Inflammatory macrophage treated with lipopolysaccharide for 1 hour (primary cell): ENCODE results near the gene ANKRD11.
"Not testable (repeated sequence)": the region's sequence is repeated elsewhere in the genome, so short reads cannot be mapped to it uniquely, and the experiment has no call there.

Source experiments
- DNase-seq, 2 donors: peaks; one replicate each; pipeline ENCODE4 v3.0.0-alpha.2; 2020 to 2022

The ANKRD11 gene

DNA sequence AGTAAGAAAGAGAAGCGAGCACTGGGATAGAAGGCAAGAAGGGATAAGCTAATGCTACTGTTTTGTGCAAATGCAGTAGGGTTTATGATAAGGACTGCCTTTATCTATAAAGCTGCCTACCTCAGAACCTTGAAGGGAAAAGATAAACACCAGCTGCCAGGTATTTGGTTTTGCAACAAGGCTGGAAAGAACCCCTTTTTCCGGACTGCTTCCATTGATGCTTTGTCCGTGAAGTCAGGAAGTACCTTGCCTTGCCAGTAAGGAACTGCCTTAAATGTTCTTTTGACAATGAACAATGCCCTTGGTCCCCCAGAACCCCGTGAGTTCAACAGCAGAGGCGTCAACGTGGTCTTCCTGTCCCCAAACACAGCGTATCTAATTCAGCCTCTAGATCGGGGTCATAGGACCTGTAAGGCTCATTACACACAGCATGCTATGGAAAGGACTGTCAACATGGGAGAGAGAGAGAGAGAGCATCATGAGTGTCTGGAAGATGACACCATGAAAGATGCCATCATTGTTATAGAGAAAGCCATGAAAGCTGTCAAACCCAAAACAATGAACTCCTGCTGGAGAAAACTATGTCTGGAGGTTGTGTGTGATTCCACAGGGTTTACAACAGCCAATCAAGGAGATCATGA, 113.4 kb downstream of the ANKRD11 start:
- DNase-seq, result no peak

DNA sequence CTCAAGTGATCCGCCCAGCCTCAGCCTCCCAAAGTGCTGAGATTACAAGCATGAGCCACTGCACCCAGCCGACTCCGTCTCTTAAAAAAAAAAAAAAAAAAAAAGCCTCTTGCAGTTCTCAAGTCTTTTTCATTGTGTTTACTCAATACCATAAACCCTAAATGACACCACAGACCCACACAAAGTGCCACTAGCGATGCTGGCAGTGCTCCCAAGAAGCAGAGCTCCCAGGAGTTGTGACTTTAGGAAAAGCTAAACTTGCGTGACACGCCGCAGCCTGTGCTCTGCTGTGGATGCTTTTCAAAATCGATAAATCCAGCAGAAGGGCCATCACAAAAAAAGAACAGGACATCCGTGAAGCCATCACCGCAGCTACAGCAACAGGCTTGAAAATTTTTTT, 114.7 kb downstream of the ANKRD11 start:
- DNase-seq, result no peak

DNA sequence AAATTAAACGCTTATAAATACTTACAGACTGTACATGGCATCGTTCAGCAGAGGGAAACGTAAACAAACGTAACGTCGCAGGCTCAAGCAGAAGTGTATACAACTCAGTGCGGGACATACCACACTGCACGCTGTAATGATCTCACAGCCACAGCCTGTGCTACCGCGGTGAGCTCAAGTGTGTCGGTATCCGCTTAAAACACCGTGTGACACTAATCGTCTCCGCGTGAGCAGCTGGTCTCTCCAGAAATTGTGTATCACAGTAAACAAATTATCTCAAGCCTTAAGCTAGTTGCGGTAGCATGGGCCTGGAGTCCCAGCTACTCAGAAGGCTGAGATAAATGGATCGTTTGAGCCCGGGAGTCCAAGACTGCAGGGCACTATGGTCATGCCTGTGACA, 115.3 kb downstream of the ANKRD11 start:
- DNase-seq, result no peak

DNA sequence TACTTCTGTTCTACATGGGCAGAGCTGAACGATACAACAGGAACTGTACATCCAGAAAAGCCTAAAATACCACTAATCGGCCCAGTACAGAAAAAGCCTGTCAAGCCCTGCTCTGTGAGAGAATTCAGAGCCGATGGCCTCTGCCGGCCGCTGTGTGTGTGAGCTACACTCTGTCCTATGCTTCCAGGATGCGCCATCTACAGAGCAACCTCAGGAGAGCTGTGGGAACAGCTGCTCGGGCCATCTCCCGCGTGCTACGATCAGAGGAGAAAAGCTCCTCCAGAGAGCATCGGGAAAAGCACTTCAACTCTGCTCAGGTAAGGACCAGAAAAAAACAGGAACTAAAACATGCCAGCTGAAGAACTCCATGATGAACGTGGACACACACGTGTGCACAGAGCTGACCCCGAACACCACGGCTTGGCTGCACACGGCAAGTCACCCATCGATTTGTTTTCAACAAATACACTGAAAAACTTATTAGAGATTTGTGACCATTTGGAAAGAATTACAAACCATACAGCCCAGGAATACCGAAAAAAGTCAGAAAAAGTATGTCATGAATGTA, 115.9 kb downstream of the ANKRD11 start:
- DNase-seq, result no peak

DNA sequence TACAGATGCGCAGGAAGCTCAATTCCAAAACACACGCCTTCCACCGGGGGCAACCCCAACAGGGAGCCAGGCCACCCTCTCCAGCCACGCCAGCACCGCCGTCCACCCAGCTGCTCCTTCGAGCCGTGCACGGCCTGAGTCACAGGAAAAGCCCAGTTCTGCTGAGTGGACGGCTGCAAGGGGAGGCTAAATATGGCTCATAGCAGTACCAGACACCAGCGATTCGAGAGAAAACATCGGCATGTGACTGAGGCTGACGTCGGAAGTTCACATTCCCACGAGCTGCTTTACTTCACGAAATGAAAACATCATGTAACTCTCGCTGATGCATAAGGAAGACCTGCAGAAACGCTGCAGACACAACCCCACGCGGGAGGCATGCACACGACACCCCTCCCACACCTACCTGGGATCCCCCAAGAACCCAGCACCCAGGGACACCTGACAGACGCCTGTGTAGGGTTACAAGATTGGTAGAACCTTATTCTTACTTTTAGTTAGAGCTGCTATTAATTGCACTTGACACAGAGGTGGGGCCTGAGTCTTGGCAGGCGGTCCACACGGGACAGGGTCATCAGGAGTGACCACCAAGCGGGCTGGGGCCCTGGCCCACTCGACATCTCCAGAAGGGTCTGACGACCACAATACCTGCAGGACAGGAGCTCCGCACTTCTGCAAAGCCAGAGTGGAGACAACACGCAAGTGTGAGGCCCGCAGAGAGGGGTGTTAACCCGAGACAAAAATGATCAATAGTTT, 116.8 kb downstream of the ANKRD11 start:
- DNase-seq, result no peak

DNA sequence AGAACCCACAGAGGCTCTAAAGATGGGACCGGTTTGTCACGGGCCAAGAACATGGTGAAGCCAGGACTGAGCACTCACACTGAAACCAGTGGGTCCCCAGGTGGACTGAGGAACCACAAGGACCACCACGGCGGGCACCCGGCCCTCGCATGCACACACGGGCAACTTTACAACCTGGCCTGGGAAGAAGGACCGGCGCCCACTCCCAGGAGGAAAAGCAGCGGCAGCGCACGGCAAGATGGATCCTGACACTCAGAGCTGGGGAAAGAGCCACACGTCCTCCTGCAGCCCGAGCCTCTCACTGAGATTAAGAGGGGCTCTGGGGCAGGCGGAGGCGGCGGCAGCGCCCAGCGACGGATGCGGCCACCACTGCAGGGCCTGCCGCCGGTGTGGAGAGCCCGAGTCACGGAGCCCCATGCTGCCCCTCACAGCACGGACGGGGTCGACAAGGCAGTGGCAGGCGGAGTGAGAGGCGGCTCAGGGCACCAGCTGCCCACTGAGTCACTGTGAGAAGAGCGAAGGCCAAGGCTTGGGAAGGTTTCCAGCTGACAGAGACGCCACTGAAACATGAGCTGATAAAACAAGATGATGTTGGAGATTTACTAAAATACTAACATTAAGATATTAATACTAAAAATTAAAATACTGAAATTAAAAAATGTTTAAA, 118.3 kb downstream of the ANKRD11 start:
- no peak for DNase-seq

DNA sequence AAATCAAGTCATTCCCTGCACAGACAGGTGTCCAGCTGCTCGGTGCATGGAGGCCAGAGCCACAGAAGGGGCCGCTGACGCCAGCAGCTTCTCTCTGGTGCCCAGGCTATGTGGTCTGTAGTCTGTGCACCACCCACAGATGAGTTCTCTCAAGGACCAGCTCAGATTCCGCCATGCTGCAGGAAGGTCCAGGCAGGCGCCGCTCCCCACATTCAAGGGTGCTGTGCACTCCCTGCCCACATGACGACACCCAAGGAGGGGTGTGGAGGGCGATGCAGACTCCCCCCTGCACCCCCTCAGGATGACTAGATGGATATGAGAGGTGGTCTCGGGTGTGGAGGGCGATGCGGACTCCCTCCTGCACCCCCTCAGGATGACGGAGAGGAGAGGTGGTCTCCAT, 119.0 kb downstream of the ANKRD11 start:
- no peak for DNase-seq

DNA sequence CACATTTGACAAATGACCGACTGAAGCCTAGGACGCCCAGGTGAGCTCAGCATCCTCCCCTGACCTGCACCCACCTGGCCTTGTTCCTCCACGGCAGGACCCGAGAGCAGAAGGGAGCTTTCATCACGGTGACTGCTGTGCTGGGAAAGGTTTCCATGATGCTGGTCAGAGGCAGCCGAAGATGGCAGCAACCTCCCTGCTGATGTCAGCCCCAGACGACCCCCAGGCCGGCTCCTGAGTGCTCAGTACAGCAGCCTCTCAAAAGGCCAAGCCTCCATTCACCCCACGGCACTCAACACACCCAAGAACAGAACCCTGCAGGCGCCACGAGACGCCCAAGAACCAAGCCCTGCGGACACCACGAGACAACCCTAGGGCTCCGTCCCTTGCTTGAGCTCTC, 119.8 kb downstream of the ANKRD11 start:
- no peak for DNase-seq

DNA sequence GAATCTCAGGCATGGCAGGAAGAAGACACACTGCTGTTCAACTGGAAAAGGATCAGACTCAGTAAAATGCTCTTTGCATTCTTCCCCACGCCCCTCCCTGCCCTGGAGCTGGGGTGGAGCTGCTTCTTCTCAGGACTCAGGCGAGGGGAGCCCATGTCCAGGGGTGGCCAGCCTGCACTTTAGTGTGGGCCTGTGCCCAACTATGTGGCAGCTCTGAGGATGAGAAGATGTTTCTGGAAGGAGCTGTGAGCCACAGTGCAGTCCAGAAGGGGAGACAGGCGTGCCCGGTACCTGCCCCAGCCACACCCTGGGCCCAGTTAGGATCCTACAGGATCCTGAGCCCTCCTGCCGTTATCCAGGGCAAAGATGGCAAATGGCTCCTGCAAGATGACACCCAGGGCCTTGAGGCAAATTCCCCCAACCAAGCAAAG, 120.3 kb downstream of the ANKRD11 start:
- no peak for DNase-seq

DNA sequence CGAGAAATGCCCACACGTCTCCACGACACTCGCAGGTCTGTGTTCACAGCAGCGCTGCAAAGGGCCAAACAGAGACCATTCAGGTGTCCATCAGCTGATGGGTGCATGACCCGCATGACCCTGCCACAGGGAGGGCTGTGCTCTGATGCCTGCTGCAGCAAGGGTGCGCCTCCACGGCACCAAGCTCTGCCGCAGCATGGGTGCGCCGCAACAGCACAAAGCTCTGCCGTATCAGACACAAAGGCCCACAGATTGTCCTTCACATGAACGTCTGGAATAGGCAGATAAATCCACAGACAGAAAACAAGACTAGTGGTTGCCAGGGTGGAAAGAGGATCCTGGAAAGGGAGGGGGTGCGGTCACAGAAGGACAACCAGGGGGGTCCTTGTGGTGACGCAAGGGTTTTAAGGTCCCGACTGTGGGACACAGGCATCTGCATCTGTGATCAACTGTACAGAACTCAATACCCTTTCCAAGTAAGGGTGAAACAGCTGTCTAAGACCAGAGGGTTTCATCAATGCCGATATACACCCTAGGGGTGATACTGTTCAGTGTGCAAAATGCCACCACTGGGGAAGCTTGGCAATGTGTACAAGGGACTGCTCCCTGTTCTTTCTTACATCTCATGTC, 121.0 kb downstream of the ANKRD11 start:
- no peak for DNase-seq

DNA sequence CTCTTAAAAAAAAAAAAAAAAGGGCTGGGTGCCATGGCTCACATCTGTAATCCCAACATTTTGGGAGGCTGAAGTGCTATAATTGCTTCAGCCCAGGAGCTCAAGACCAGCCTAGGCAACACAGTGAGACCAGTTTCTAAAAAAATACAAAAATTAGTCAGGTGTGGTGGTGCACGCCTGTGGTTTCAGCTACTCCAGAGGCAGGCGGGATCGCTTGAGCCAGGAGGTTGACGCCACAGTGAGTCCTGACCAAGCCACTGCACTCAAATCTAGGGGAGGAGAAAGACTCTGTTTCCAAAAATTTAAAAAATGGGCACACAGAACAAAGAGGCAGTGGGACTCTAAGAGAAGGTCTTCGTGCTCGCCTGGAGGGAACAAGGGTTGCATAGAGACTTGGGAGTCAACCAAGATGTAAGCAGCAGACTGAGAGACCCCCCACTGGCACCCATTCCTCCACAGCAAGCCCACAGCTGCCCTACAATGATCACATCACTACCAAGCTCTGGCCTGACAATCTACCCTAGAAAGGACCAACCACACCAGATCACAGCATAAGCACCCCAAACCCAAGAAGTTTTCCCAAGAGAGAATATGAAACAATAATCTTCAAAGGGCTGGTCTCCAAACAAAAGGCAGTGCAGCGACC, 121.6 kb downstream of the ANKRD11 start:
- DNase-seq, result no peak

DNA sequence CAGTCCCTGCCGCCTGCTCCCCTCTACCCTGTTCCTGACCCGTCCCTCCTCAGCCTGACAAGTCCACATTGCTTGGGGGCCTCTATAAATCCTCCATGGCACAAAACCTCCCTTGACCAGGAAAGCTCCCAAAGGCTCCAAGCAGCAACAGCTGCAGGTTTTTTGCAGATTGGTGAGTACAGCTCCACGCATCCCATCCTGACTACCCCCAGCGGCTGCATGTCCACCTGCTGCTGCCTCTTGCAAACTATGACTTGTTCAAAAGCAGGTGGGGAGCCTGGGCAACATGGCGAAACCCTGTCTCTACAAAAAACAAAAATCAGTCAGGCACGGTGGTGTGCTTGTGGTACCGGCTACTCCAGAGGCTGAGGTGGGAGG, 122.8 kb downstream of the ANKRD11 start:
- DNase-seq, result no peak

DNA sequence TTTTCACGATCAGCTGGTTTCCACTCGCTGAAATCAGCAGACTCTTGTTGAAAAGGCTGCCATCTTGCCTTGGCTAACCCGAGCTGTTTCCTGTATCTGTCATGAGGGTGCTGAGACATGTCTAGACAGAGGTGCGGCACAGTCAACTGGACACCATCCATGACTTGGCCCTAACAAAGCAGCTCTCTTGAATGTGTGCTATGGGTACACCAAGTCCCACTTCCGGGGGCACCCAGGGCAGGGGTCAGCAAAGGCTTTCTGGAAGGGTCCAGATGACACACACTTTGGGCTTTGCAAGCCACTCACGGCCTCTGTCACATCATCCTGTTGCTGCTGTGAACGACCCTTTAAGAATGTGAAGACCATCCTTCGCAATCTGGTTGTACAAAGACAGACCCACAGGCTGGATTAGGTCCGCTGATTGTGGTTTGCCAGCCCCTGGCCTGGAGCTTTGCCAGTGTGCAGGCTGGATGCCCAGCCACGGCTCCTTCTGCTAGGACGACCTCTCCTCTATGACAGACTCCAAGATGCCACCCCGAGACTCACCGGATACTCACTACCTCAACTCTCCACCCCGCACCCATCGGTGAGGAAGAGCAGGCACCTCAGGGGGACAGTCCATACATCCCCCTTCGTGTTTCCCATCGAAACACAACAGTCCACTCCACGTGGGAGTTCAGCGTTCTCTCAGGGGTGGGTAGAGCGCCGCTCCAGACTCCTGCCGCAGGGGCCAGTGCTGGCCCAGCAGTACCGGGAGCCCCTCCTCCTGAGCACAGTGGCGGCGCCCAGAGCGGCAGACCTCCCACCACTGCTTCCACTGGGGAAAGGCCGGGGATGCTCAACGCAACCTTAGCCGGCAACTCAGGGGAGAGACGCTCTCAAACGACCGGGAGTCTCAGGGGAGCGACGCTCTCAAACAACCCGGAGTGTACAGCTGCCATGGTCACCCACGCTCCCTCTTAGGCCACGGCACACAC, 123.5 kb downstream of the ANKRD11 start:
- DNase-seq, result no peak

DNA sequence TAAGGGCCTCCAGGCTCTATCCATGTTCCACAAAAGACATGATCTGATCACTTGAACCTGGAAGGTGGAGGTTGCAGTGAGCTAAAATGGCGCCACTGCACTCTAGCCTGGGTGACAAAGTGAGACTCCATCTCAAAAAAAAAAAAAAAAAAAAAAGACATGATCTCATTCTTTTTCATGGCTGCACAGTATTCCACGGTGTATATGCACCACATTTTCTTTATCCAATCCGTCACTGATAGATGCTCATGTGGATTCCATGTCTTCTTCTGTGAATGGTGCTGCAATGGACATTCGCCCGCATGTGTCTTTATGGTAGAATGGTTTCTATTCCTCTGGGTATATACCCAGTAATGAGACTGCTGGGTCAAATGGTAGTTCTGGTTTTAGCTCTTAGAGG, 124.4 kb downstream of the ANKRD11 start:
- DNase-seq, result no peak

DNA sequence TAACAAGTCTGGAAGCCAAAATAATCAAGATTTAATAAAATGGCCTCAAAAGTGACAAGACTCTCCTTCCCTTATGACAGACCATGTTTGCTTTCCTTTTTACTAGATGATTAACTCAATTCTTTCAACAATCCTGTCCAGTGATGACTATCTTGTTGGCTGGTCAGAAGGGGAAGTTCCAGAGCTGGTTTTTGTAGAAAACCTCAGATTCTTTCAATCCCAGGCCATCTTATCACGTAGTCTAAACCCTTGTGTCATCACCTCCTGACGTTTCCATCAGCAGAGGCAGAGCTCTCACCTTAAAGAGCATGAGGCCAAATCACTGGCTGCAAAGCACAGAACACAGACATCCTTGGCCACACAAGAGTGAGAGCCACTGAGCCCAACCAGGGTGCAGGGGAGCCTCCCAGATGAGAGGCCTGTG, 125.3 kb downstream of the ANKRD11 start:
- DNase-seq, result peak; percentile 75 to 83

DNA sequence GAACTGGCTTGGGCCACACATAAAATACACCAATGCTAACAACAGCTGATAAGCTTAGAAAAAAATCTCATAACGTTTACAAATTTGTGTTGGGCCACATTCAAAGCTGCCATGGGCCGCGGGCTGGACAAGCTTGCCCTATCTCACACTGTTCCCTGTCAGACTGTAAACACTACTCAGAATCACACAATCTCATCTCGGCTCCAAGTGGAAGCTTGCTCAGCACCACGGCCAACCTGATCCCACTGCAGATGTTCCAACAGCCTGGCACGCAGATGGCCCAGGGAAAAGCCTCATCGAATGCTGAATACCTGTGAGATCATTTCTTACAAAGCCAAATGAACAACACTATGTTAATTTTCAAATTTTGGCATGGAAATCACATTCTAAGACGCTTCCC, 125.8 kb downstream of the ANKRD11 start:
- no peak for DNase-seq

DNA sequence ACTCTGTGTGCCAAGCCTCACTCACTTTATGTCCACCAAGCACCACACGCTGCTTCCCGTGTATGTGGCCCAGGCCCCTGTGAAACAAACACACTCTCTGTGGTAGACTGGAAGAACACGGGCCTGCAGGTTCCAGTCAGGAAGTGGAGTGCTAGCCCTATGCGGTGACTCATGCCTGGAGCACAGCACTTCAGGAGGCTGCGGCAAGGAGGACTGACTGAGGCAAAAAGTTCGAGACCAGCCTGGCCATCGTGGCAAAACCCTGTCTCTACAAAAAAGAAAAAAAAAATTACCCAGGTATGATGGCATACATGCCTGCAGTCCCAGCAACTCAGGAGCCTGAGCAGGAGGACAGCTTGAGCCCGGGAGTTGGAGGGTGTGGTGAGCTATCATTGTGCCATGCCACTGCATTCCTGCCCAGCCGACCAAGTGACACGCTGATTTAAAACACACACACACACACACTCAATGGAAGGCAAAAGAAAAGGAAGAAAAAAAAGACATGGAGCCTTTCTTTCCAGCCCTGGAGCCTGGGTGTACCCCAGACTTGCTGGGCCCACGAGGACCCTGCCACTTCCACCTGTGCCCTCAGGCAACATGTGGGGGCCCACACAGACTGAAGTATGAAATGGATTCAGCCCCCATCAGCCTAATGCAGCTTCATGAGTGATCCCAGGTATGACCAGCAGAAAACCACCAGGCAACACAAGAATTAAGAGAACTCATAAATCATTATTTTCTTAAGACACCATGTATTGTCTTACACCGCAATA, 126.6 kb downstream of the ANKRD11 start:
- peak in 1 of 2 donors; percentile 27 for DNase-seq

DNA sequence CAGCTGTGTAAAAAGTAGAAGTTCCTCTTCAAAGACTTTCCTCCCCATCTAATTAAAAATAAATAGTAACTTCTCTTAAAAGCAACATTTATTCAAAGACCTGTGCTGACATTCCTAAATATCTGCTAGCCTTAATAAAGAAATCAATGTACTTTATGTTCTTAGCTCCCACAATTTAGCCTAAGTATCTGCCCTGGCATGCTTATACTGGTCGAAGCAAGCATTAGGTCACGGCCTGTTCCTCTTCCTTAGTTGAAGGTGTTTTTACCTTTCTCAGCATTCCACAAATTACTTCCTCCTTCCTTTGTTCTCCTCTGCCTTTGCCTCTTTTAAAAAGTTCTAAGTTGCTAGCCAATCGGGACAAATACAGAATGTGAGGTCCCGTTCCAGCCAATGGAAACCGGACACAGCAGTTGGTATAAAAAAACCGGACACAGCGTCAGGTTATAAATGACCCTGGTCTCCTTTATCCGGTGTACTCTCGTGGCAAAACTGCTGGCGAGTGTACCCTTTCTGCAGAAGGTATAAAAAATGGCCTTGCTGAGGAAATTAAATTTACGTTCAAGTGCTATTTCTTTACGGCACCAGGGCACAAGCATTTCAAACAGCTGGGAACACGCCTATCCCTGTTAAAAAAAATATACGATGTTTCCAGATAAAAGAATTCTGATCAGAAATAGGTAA, 127.7 kb downstream of the ANKRD11 start:
- not testable (repeated sequence) for DNase-seq

DNA sequence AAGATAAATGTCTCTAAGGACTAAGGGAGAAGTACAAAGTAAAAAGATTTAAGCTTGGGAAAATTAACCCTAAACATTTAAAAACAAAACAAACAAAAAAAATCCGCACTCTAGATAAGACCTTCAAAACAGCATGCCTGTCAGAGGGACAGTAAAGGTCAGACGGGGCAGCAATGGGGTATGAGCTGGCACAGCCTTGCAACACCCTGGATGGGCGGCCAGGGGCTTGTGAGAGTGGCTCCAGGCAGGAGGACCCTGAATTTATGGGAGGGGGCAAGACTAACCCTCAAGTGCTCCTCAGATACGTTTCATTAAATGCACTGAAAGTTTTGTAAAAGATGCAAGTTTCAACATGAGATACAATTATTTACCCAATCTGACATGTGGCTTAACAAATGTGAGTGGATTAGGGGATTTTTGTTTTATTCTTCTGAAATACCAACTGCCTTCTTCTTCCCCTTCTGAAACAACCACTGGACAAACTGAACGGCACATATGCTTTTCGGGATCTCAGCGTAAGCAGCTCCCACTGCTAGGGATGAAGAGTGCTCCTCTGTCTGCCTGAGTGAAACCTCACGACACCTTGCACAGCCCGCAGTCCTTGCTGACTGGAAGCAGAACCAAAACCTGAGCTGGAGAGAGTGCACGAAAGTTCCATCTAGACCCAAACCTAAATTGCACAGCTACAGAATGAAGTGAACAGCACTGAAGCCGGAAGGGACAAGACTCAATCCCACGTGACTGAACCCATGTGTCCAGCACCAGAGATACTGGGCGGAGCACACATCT, 128.4 kb downstream of the ANKRD11 start:
- peak; percentile 66 to 74 for DNase-seq
